Measurements from ENCODE around the gene SORCS2. TPM values are rescaled to one million over a fixed set of nuclear protein-coding genes. Genes with fewer than 3 reads are reported as not detected.

The SORCS2 gene
- polyA plus RNA-seq, 1 donor from 2014 or later: 1.0 TPM

- Histone ChIP-seq H2AFZ (ENCODE audit: low read depth, low read length) (no peak overlapping the region), H3K27me3 (ENCODE audit: insufficient read depth, low read depth, low read length) (peaks cover 3% of the 10 kb centered on the region), H3K4me2 (ENCODE audit: low read length) (no peak overlapping the region), H3K27ac (ENCODE audit: low read length) (no peak overlapping the region), H3K36me3 (ENCODE audit: insufficient read depth, low read length) (no peaks in the 10 kb centered on the region), H3K9me3 (ENCODE audit: low read length) (no peaks in the 10 kb centered on the region), H4K20me1 (ENCODE audit: insufficient read depth) (no peaks in the 10 kb centered on the region), H3K9me2 (ENCODE audit: insufficient read depth, low read length) (no peaks in the 10 kb centered on the region), H3F3A (ENCODE audit: insufficient read depth, low read length, poor library complexity, severe bottlenecking) (no peaks in the 10 kb centered on the region), H3K9ac (ENCODE audit: low read length) (no peak overlapping the region), H3K79me2 (replicated peaks; ENCODE audit: insufficient read depth, low read length) (no peaks in the 10 kb centered on the region), H3K4me3 (ENCODE audit: low read length) (no peak overlapping the region)
- TF ChIP-seq, protein P1, sequence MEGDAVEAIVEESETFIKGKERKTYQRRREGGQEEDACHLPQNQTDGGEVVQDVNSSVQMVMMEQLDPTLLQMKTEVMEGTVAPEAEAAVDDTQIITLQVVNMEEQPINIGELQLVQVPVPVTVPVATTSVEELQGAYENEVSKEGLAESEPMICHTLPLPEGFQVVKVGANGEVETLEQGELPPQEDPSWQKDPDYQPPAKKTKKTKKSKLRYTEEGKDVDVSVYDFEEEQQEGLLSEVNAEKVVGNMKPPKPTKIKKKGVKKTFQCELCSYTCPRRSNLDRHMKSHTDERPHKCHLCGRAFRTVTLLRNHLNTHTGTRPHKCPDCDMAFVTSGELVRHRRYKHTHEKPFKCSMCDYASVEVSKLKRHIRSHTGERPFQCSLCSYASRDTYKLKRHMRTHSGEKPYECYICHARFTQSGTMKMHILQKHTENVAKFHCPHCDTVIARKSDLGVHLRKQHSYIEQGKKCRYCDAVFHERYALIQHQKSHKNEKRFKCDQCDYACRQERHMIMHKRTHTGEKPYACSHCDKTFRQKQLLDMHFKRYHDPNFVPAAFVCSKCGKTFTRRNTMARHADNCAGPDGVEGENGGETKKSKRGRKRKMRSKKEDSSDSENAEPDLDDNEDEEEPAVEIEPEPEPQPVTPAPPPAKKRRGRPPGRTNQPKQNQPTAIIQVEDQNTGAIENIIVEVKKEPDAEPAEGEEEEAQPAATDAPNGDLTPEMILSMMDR (IDR thresholded peaks at IDR 0.05; ENCODE audit: poor library complexity, severe bottlenecking): no peak
- TF ChIP-seq EZH2 (IDR thresholded peaks at IDR 0.05; ENCODE audit: borderline replicate concordance, insufficient read depth, low read length, poor library complexity, severe bottlenecking) (no peak), RAD21 (conservative IDR thresholded peaks at IDR 0.05) (no peak), REST (IDR thresholded peaks at IDR 0.05; ENCODE audit: borderline replicate concordance) (no peak), POLR2AphosphoS5 (IDR thresholded peaks at IDR 0.05) (no peak), SMC3 (conservative IDR thresholded peaks at IDR 0.05; ENCODE audit: poor library complexity) (no peak), TAF1 (IDR thresholded peaks at IDR 0.05; ENCODE audit: low read depth) (no peak), EP300 (conservative IDR thresholded peaks at IDR 0.05; ENCODE audit: poor library complexity, severe bottlenecking) (no peak), MXI1 (conservative IDR thresholded peaks at IDR 0.05; ENCODE audit: poor library complexity, severe bottlenecking) (no peak)
Observed at GRCh38 chr4:7301846-7302630, 109.7 kb downstream of the SORCS2 start.

DNA sequence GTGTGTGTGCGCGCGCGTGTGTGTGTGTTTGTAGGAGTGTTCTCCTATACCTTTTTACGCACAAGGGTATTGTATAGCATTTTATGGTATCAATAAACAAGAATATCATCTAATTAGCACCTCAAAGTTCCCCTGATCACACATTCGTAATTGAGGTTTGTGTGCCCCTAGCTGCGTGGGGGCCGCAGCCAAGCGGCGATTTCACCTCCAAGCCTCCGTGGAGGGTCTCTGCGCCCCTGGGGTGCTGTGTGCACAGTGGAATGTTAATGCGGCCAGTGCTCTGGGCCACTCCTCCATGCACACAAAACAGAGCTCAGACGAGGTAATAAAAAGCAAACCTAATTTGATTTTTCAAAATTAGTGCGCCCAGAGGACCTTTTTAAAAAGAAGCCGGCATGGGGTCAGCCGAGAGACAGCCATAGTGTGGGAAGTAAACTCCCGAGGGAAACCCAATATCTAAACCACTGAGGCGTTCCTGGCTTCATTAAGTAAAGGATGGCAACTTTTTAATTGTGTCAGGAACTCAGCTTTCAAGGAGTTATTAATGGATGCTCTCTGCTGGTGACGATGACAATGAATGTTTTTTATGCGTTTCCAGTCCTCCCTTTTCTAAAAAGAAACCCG lies 110.6 kb downstream of the SORCS2 start:
- Histone ChIP-seq H3K4me3 (ENCODE audit: low read length) (no peak overlapping the region), H3K79me2 (replicated peaks; ENCODE audit: insufficient read depth, low read length) (no peaks in the 10 kb centered on the region), H3K9me3 (ENCODE audit: low read length) (no peaks in the 10 kb centered on the region), H3K9me2 (ENCODE audit: insufficient read depth, low read length) (no peaks in the 10 kb centered on the region), H3K27ac (ENCODE audit: low read length) (no peak overlapping the region), H3K9ac (ENCODE audit: low read length) (no peak overlapping the region), H3K27me3 (ENCODE audit: insufficient read depth, low read depth, low read length) (peaks cover 5% of the 10 kb centered on the region), H3K36me3 (ENCODE audit: insufficient read depth, low read length) (no peaks in the 10 kb centered on the region), H3K4me2 (ENCODE audit: low read length) (no peak overlapping the region), H4K20me1 (ENCODE audit: insufficient read depth) (no peaks in the 10 kb centered on the region), H2AFZ (ENCODE audit: low read depth, low read length) (no peak overlapping the region), H3F3A (ENCODE audit: insufficient read depth, low read length, poor library complexity, severe bottlenecking) (no peaks in the 10 kb centered on the region)
- TF ChIP-seq SMC3 (conservative IDR thresholded peaks at IDR 0.05; ENCODE audit: poor library complexity) (no peak), REST (IDR thresholded peaks at IDR 0.05; ENCODE audit: borderline replicate concordance) (no peak), EZH2 (IDR thresholded peaks at IDR 0.05; ENCODE audit: borderline replicate concordance, insufficient read depth, low read length, poor library complexity, severe bottlenecking) (no peak), POLR2AphosphoS5 (IDR thresholded peaks at IDR 0.05) (no peak), EP300 (conservative IDR thresholded peaks at IDR 0.05; ENCODE audit: poor library complexity, severe bottlenecking) (no peak), TAF1 (IDR thresholded peaks at IDR 0.05; ENCODE audit: low read depth) (no peak), MXI1 (conservative IDR thresholded peaks at IDR 0.05; ENCODE audit: poor library complexity, severe bottlenecking) (no peak), RAD21 (conservative IDR thresholded peaks at IDR 0.05) (no peak)
- TF ChIP-seq, protein P1 (IDR thresholded peaks at IDR 0.05; ENCODE audit: poor library complexity, severe bottlenecking): no peak

All from neural cell (in vitro differentiated cells).